GM12878 (cell line): ENCODE measurements around the gene MEIOSIN. TPM values are rescaled to one million over a fixed set of nuclear protein-coding genes. Genes with fewer than 3 reads are reported as not detected.

Experiments used
- ATAC-seq: fragments of 200-7000 bp; cut with Tn5 transposase; 3 replicates; pipeline ENCODE4 v1.9.1; 2020; ENCODE audit warnings: mild to moderate bottlenecking, moderate library complexity
- BruUV-seq: library from RNA; stranded (reverse); fragments of 400-500 nt; replicated peaks from 2 replicates; lab custom pipeline; 2021; lab: Mats Ljungman, UMichigan
- CTCF ChIA-PET: fragments of 300-600 bp; sonication (Branson Sonifier 250); formaldehyde crosslinking; extraction: SDS; loops from one replicate; lab custom pipeline; 2021; ENCODE audit warnings: inconsistent platforms; lab: Yijun Ruan, JAX
- POLR2A ChIA-PET: fragments of 350-600 bp; formaldehyde crosslinking; extraction: SDS; loops from one replicate; lab custom pipeline; 2021; ENCODE audit warnings: inconsistent platforms; lab: Charles Lee
- RAD21 ChIA-PET: fragments of 300-600 bp; sonication (Branson Sonifier 250); formaldehyde crosslinking; loops from one replicate; lab custom pipeline; 2023; ENCODE audit warnings: antibody characterized with exemption; ENCODE audit not compliant: unreplicated experiment; lab: Charles Lee
- SMC1A ChIA-PET: fragments of 300-600 bp; sonication (Branson Sonifier 250); formaldehyde crosslinking; loops from one replicate; lab custom pipeline; 2023; ENCODE audit not compliant: unreplicated experiment, uncharacterized antibody; lab: Charles Lee
- DNase-seq: peaks from one replicate; pipeline ENCODE4 v3.0.0-alpha.2; 2011; ENCODE audit warnings: low read depth, low spot score
- FAIRE-seq: peaks from 3 replicates; lab custom pipeline; 2011; peaks lifted over from hg19 to GRCh38; lab: Jason Lieb, UNC
- H2AFZ ChIP-seq: 2 replicates; pipeline ENCODE4 v1.6.0; 2011; ENCODE audit warnings: low read depth, low read length, control low read depth; ENCODE audit not compliant: control insufficient read depth
- H3K27ac ChIP-seq: 2 replicates; pipeline ENCODE4 v1.5.1; 2011; ENCODE audit warnings: control low read depth; ENCODE audit not compliant: control insufficient read depth, insufficient read depth
- H3K27me3 ChIP-seq, 2 experiments: replicated peaks in 1 of 2; 2 replicates each; pipeline versions ENCODE4 v1.6.0 to v1.6.1; 2011; ENCODE audit warnings: low read length in 1 of 2; ENCODE audit not compliant: control insufficient read depth in 2 of 2, insufficient read depth in 2 of 2
- H3K36me3 ChIP-seq, 2 experiments: 2 replicates each; pipeline ENCODE4 v1.5.1; 2011; ENCODE audit warnings: low read length in 1 of 2; ENCODE audit not compliant: control insufficient read depth in 2 of 2, insufficient read depth in 2 of 2
- H3K4me1 ChIP-seq: 2 replicates; pipeline ENCODE4 v1.6.1; 2011; ENCODE audit warnings: mild to moderate bottlenecking, low read length, moderate library complexity, mixed read lengths; ENCODE audit not compliant: control insufficient read depth, insufficient read depth
- H3K4me2 ChIP-seq: 2 replicates; pipeline ENCODE4 v1.6.0; 2011; ENCODE audit warnings: control low read depth; ENCODE audit not compliant: control insufficient read depth, insufficient read depth
- H3K4me3 ChIP-seq: fragments of 200-600 bp; sonication (generic); 2 replicates; pipeline ENCODE4 v1.5.1; 2016
- H3K79me2 ChIP-seq: 2 replicates; pipeline ENCODE4 v1.6.0; 2011; ENCODE audit warnings: low read length; ENCODE audit not compliant: control insufficient read depth, insufficient read depth
- H3K9ac ChIP-seq: 2 replicates; pipeline ENCODE4 v1.8.0; 2011; ENCODE audit warnings: low read length, control low read depth, mixed read lengths; ENCODE audit not compliant: control insufficient read depth, insufficient read depth
- H3K9me3 ChIP-seq: replicated peaks from 3 replicates; pipeline ENCODE4 v1.5.1; 2011; ENCODE audit warnings: mild to moderate bottlenecking, low read length; ENCODE audit not compliant: control insufficient read depth, insufficient read depth
- H4K20me1 ChIP-seq: 2 replicates; pipeline ENCODE4 v1.6.0; 2011; ENCODE audit not compliant: control insufficient read depth, insufficient read depth
- ASH2L ChIP-seq: fragments of 300-600, 200-600 bp; sonication (generic); IDR thresholded peaks from 2 replicates; pipeline ENCODE4 v1.6.1; 2017; ENCODE audit warnings: low read depth, mild to moderate bottlenecking, borderline replicate concordance
- BCL11A ChIP-seq: IDR thresholded peaks from 2 replicates; pipeline ENCODE4 v1.6.1; 2011; ENCODE audit warnings: low read depth, low read length
- BRCA1 ChIP-seq: IDR thresholded peaks from 2 replicates; pipeline ENCODE4 v1.6.1; 2011; ENCODE audit warnings: low read depth, low read length, improper control_type of control experiment
- CTCF ChIP-seq, 3 experiments: IDR thresholded peaks in 2 of 3; conservative IDR thresholded peaks in 1 of 3; 2 replicates each; pipeline ENCODE4 v1.5.1; 2011; ENCODE audit warnings: low read depth in 3 of 3, low read length in 3 of 3, mild to moderate bottlenecking in 3 of 3, control low read depth in 2 of 3, moderate library complexity in 2 of 3, inconsistent platforms in 1 of 3, mixed read lengths in 1 of 3; ENCODE audit not compliant: control insufficient read depth in 2 of 3, insufficient read depth in 1 of 3; ENCODE audit errors: extremely low read depth in 1 of 3
- ETV6 ChIP-seq, 2 experiments: fragments of 450-650 bp in 1 of 2; IDR thresholded peaks in 1 of 2; conservative IDR thresholded peaks in 1 of 2; 2 replicates each; pipeline ENCODE4 v1.6.1; 2014; ENCODE audit warnings: antibody characterized with exemption in 1 of 2, borderline replicate concordance in 1 of 2, low read depth in 1 of 2, mild to moderate bottlenecking in 1 of 2, moderate library complexity in 1 of 2
- IKZF2 ChIP-seq, 2 experiments: fragments of 450-650 bp; IDR thresholded peaks; 2 replicates each; pipeline ENCODE4 v1.6.1; 2017; ENCODE audit warnings: mild to moderate bottlenecking in 2 of 2, moderate library complexity in 2 of 2
- KAT2A ChIP-seq: conservative IDR thresholded peaks from 2 replicates; pipeline ENCODE4 v1.6.1; 2011; ENCODE audit warnings: low read depth, low read length; ENCODE audit not compliant: control insufficient read depth
- LARP7 ChIP-seq: fragments of 450-650 bp; IDR thresholded peaks from 2 replicates; pipeline ENCODE4 v1.6.1; 2017; ENCODE audit warnings: mild to moderate bottlenecking
- MEF2B ChIP-seq: fragments of 450-650 bp; IDR thresholded peaks from 2 replicates; pipeline ENCODE4 v1.6.1; 2018; ENCODE audit warnings: mild to moderate bottlenecking, moderate library complexity; ENCODE audit not compliant: partially characterized antibody, poor library complexity, severe bottlenecking
- MTA2 ChIP-seq: fragments of 450-650 bp; IDR thresholded peaks from 2 replicates; pipeline ENCODE4 v1.6.1; 2016; ENCODE audit warnings: low read depth, mild to moderate bottlenecking, moderate library complexity
- MXI1 ChIP-seq: fragments of 150-350 bp; IDR thresholded peaks from 2 replicates; pipeline ENCODE4 v1.6.1; 2011; ENCODE audit warnings: low read depth, mild to moderate bottlenecking, inconsistent platforms, low read length, improper control_type of control experiment
- RB1 ChIP-seq: fragments of 450-650 bp; formaldehyde crosslinking; IDR thresholded peaks from 2 replicates; pipeline ENCODE4 v1.6.1; 2017; ENCODE audit warnings: mild to moderate bottlenecking, borderline replicate concordance
- TARDBP ChIP-seq: IDR thresholded peaks from 2 replicates; pipeline ENCODE4 v1.6.1; 2016; ENCODE audit warnings: borderline replicate concordance
- YY1 ChIP-seq: IDR thresholded peaks from 2 replicates; pipeline ENCODE4 v1.6.1; 2011; ENCODE audit warnings: low read depth, mild to moderate bottlenecking, low read length
- ZNF622 ChIP-seq: fragments of 450-650 bp; IDR thresholded peaks from 2 replicates; pipeline ENCODE4 v1.6.1; 2017; ENCODE audit warnings: mild to moderate bottlenecking, inconsistent platforms
- WGBS: methylation state at CpG from one replicate; pipeline ENCODE4 v1.1.6; 2016; ENCODE audit warnings: low lambda C conversion rate; ENCODE audit not compliant: insufficient replicate concordance, insufficient coverage; ENCODE audit errors: missing lambda C conversion rate; 5-methylcytosine and 5-hydroxymethylcytosine counted together
- in situ Hi-C: fragments of 300-500 bp; cut with MboI; formaldehyde crosslinking; loops from 9 replicates; pipeline ENCODE4 v1.14.3; 2018; ENCODE audit warnings: mixed read lengths
- intact Hi-C: fragments of 100-400 bp; cut with micrococcal nuclease; formaldehyde crosslinking; loops from one replicate; pipeline ENCODE4 v1.14.2; 2022; ENCODE audit not compliant: unreplicated experiment
- polyA plus RNA-seq, 11 experiments: library from polyadenylated mRNA; depleted of rRNA in 4 of 11; unstranded in 6 of 11; stranded (reverse) in 5 of 11; fragments of >200 nt; fragmentation: Nextera tagmentation in 4 of 11; fragmentation: Illumina TruSeq in 1 of 11; extraction: Ambion mirVana in 4 of 11; extraction: Trizol in 1 of 11; gene quantifications; 1 replicate in 1 of 11; 2 replicates in 10 of 11; pipeline versions ENCODE4 v1.2.1 to v1.2.3, GENCODE V29; 2011 to 2016; ENCODE audit warnings: inconsistent platforms in 2 of 11, missing spikeins in 2 of 11, low read depth in 1 of 11
- total RNA-seq, 4 experiments: library from RNA; depleted of rRNA in 3 of 4; stranded (reverse); fragments of >200 nt in 3 of 4; fragmentation: Illumina TruSeq in 1 of 4; extraction: Trizol in 1 of 4; gene quantifications; 2 replicates each; pipeline versions ENCODE4 v1.2.1 to v1.2.3, GENCODE V29; 2013 to 2021

The MEIOSIN gene
- total and polyA plus RNA-seq, 10 of the 15 experiments (the other 5 are each of a cell fraction or from before 2014, with no cell fraction given) = 0.05 to 0.66 (median 0.14) TPM; not detected in 4

- Histone ChIP-seq H3K36me3 (no peaks in the 10 kb centered on the region), H2AFZ (no peak overlapping the region), H3K4me2 (no peak overlapping the region), H3K9me3 (no peaks in the 10 kb centered on the region), H3K27ac (no peak overlapping the region), H3K27me3 (no peaks in the 10 kb centered on the region), H4K20me1 (no peaks in the 10 kb centered on the region), H3K79me2 (no peaks in the 10 kb centered on the region), H3K4me3 (no peak overlapping the region), H3K9ac (no peak overlapping the region), H3K4me1 (no peaks in the 10 kb centered on the region)
- ATAC-seq (no peak), DNase-seq (no peak), FAIRE-seq (no peak)
- WGBS = 73% methylated on average over 15 of the region's 17 CpGs
- in situ Hi-C loops (no loop called here), intact Hi-C loops (no loop called here)
- SMC1A ChIA-PET = no interaction called here
- no TSS peak for BruUV-seq
- CTCF ChIA-PET = interaction anchor here (0.6 to 1.8 kb wide), 2 partner anchors 7 to 36 kb away, joined by 4 to 7 read pairs; partner anchors contain the start of gene SIX5
- POLR2A ChIA-PET = interaction anchor here (0.6 kb wide), 1 partner anchor 18 kb away, joined by 4 read pairs; no protein-coding TSS in a partner anchor
- RAD21 ChIA-PET = no interaction called here
- TF ChIP-seq YY1 (no peak), TARDBP (no peak), IKZF2 (IDR thresholded peaks at IDR 0.05) (no peak), MTA2 (no peak), CTCF (IDR thresholded peaks at IDR 0.05 in 2 of 3, conservative IDR thresholded peaks at IDR 0.05 in 1 of 3; ENCODE audit: control insufficient read depth in 2 of 3, extremely low read depth in 1 of 3, insufficient read depth in 1 of 3, low read depth in 3 of 3, low read length in 3 of 3) (no peak), KAT2A (no peak), MEF2B (no peak), MXI1 (no peak), LARP7 (no peak), ASH2L (no peak), BCL11A (no peak), ZNF622 (no peak), RB1 (no peak), BRCA1 (no peak), ETV6 (conservative IDR thresholded peaks at IDR 0.05 in 1 of 2, IDR thresholded peaks at IDR 0.05 in 1 of 2; ENCODE audit: borderline replicate concordance in 1 of 2, low read depth in 1 of 2) (no peak)
- TF ChIP-seq, all 136 proteins: peak for 0
These were observed 28.5 kb downstream of the MEIOSIN start for GRCh38 chr19:45761714-45762113.
